ENCODE measurements around the gene CDC42SE2. TPM values are rescaled to one million over a fixed set of nuclear protein-coding genes. Genes with fewer than 3 reads are reported as not detected.

The CDC42SE2 gene
- total RNA-seq, 4 donors from 2014 or later: 10.4 to 28.4 (median 22.1) TPM

GRCh38 chr5:131225282-131225974 lies 38.4 kb upstream of the CDC42SE2 start:
- 74 to 91% methylated on average over 4 of the region's 4 CpGs for WGBS, 2 donors
- no peak for DNase-seq
- H3K36me3 ChIP-seq: no peaks in the 10 kb centered on the region
- no peaks in the 10 kb centered on the region for H3K27me3 ChIP-seq
- H3K27ac ChIP-seq: no peak overlapping the region
- TF ChIP-seq CTCF (IDR thresholded peaks at IDR 0.05) (no peak), POLR2A (IDR thresholded peaks at IDR 0.05) (no peak)
- H3K9me3 ChIP-seq: no peaks in the 10 kb centered on the region
- no peak overlapping the region for H3K4me3 ChIP-seq
- intact Hi-C loops (cut with DNase I): no loop called here
- peaks cover 0 to 7% (median 0%) of the 10 kb centered on the region in 3 donors for H3K4me1 ChIP-seq

- WGBS, 2 donors: 86 to 100% methylated on average over 2 of the region's 2 CpGs
- no peak overlapping the region for H3K4me3 ChIP-seq
- H3K36me3 ChIP-seq: no peaks in the 10 kb centered on the region
- intact Hi-C loops (cut with DNase I): no loop called here
- no peaks in the 10 kb centered on the region for H3K27me3 ChIP-seq
- no peak for DNase-seq
- no peak overlapping the region for H3K27ac ChIP-seq
- no peaks in the 10 kb centered on the region for H3K9me3 ChIP-seq
- peaks cover 0 to 13% (median 0%) of the 10 kb centered on the region in 3 donors for H3K4me1 ChIP-seq
- TF ChIP-seq POLR2A (IDR thresholded peaks at IDR 0.05) (no peak), CTCF (IDR thresholded peaks at IDR 0.05) (no peak)
Observed at GRCh38 chr5:131226899-131227298, 37.0 kb upstream of the CDC42SE2 start.

GRCh38 chr5:131228646-131229045 lies 35.2 kb upstream of the CDC42SE2 start:
- DNase-seq: no peak
- Histone ChIP-seq H3K36me3 (no peaks in the 10 kb centered on the region), H3K27ac (no peak overlapping the region), H3K4me3 (no peak overlapping the region), H3K4me1 (peaks cover 0 to 8% (median 0%) of the 10 kb centered on the region in 3 donors), H3K9me3 (no peaks in the 10 kb centered on the region), H3K27me3 (no peaks in the 10 kb centered on the region)
- 100% methylated on average over 1 of the region's 1 CpG; no CpG with 5 or more reads in 1 of the 2 donors for WGBS, 2 donors
- TF ChIP-seq POLR2A (IDR thresholded peaks at IDR 0.05) (no peak), CTCF (IDR thresholded peaks at IDR 0.05) (no peak)
- intact Hi-C loops (cut with DNase I): no loop called here

GRCh38 chr5:131229623-131230022 lies 34.2 kb upstream of the CDC42SE2 start:
- WGBS, 2 donors: 70 to 75% methylated on average over 4 of the region's 4 CpGs
- H3K4me1 ChIP-seq: peaks cover 0 to 8% (median 0%) of the 10 kb centered on the region in 3 donors
- no peak for TF ChIP-seq CTCF (IDR thresholded peaks at IDR 0.05)
- TF ChIP-seq POLR2A (IDR thresholded peaks at IDR 0.05): no peak
- intact Hi-C loops (cut with DNase I): no loop called here
- no peak overlapping the region for H3K27ac ChIP-seq
- no peak overlapping the region for H3K4me3 ChIP-seq
- H3K36me3 ChIP-seq: no peaks in the 10 kb centered on the region
- no peaks in the 10 kb centered on the region for H3K27me3 ChIP-seq
- no peak for DNase-seq
- H3K9me3 ChIP-seq: no peaks in the 10 kb centered on the region

- no peaks in the 10 kb centered on the region for H3K36me3 ChIP-seq
- H3K27me3 ChIP-seq: no peaks in the 10 kb centered on the region
- intact Hi-C loops (cut with DNase I): no loop called here
- H3K9me3 ChIP-seq: no peaks in the 10 kb centered on the region
- H3K4me1 ChIP-seq: peaks cover 0 to 8% (median 0%) of the 10 kb centered on the region in 3 donors
- TF ChIP-seq CTCF (IDR thresholded peaks at IDR 0.05): no peak
- no peak for TF ChIP-seq POLR2A (IDR thresholded peaks at IDR 0.05)
- H3K4me3 ChIP-seq: no peak overlapping the region
- H3K27ac ChIP-seq: no peak overlapping the region
- no peak for DNase-seq
- 74 to 75% methylated on average over 5 of the region's 5 CpGs for WGBS, 2 donors
Observed at GRCh38 chr5:131230406-131230805, 33.4 kb upstream of the CDC42SE2 start.

All from esophagus squamous epithelium (tissue), 5 donors.